OCI-LY3 (cell line): ENCODE results near the gene FIBP.

Experiments used
- H2AFZ ChIP-seq: fragments of 200-600, 300-600 bp; shearing (Covaris generic); 2 replicates; pipeline ENCODE4 v1.6.0; 2014; ENCODE audit warnings: antibody characterized with exemption, low read depth, low read length
- H3K27ac ChIP-seq: fragments of 200-600, 300-600 bp; sonication (generic); 2 replicates; pipeline ENCODE4 v1.5.1; 2014; ENCODE audit warnings: mild to moderate bottlenecking, low read length, moderate library complexity, mixed read lengths
- H3K27me3 ChIP-seq: fragments of 200-600, 300-600 bp; sonication (generic); 2 replicates; pipeline ENCODE4 v1.6.1; 2014; ENCODE audit warnings: low read depth, low read length, mixed read lengths
- H3K36me3 ChIP-seq: fragments of 200-600, 300-600 bp; sonication (generic); replicated peaks from 2 replicates; pipeline ENCODE3; 2014; ENCODE audit warnings: low read depth, low read length, mixed read lengths
- H3K4me1 ChIP-seq: fragments of 300-600, 200-600 bp; sonication (generic); 2 replicates; pipeline ENCODE4 v1.6.1; 2014; ENCODE audit warnings: low read length, mixed read lengths
- H3K4me2 ChIP-seq: fragments of 200-600, 300-600 bp; sonication (generic); 2 replicates; pipeline ENCODE4 v1.6.1; 2014; ENCODE audit warnings: low read length, mixed read lengths
- H3K4me3 ChIP-seq: fragments of 300-600, 200-600 bp; sonication (generic); 2 replicates; pipeline ENCODE4 v1.5.1; 2014; ENCODE audit warnings: antibody characterized with exemption, mild to moderate bottlenecking, low read length, moderate library complexity
- H3K79me2 ChIP-seq: fragments of 300-600, 200-600 bp; shearing (Covaris generic); 2 replicates; pipeline ENCODE4 v1.6.1; 2014; ENCODE audit warnings: mild to moderate bottlenecking, low read length, mixed read lengths
- H3K9ac ChIP-seq: fragments of 300-600, 200-600 bp; shearing (Covaris generic); 2 replicates; pipeline ENCODE4 v1.6.0; 2014; ENCODE audit warnings: mild to moderate bottlenecking, low read length, moderate library complexity
- H3K9me3 ChIP-seq: fragments of 200-600, 300-600 bp; shearing (Covaris generic); 2 replicates; pipeline ENCODE4 v1.6.1; 2014; ENCODE audit warnings: low read length, mixed read lengths; ENCODE audit not compliant: insufficient read depth
- H4K20me1 ChIP-seq: fragments of 200-600, 300-600 bp; sonication (generic); 2 replicates; pipeline ENCODE4 v1.6.1; 2016; ENCODE audit warnings: low read length, mixed read lengths; ENCODE audit not compliant: insufficient read depth
- EZH2phosphoT487 ChIP-seq: fragments of 200-600 bp; shearing (Covaris generic); IDR thresholded peaks from 2 replicates; pipeline ENCODE4 v1.6.1; 2018; ENCODE audit warnings: antibody characterized with exemption, mixed run types, low read depth
- TF ChIP-seq, protein P1 (sequence below): fragments of 200-600, 300-600 bp; sonication (generic); IDR thresholded peaks from 2 replicates; pipeline ENCODE4 v1.5.1; 2014; ENCODE audit warnings: antibody characterized with exemption, low read length, low read depth

The FIBP gene

DNA sequence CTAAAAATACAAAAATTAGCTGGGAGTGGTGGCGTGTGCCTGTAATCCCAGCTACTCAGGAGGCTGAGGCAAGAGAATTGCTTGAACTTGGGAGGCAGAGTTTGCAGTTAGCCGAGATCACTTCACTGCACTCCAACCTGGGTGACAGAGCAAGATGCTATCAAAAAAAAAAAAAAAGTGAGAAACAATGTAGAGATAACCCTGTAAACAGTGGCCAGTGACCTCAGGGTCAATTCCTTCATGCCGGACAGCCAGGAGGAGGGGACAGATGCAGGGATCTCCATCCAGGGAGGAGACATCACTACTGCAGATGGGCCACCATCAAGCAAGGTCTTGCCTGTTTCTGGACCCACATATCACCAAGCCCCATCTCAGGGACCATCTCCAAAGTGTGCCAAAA is 40.5 kb downstream of the FIBP start:
- H3K4me1 ChIP-seq, result no peaks in the 10 kb centered on the region
- TF ChIP-seq, protein P1, sequence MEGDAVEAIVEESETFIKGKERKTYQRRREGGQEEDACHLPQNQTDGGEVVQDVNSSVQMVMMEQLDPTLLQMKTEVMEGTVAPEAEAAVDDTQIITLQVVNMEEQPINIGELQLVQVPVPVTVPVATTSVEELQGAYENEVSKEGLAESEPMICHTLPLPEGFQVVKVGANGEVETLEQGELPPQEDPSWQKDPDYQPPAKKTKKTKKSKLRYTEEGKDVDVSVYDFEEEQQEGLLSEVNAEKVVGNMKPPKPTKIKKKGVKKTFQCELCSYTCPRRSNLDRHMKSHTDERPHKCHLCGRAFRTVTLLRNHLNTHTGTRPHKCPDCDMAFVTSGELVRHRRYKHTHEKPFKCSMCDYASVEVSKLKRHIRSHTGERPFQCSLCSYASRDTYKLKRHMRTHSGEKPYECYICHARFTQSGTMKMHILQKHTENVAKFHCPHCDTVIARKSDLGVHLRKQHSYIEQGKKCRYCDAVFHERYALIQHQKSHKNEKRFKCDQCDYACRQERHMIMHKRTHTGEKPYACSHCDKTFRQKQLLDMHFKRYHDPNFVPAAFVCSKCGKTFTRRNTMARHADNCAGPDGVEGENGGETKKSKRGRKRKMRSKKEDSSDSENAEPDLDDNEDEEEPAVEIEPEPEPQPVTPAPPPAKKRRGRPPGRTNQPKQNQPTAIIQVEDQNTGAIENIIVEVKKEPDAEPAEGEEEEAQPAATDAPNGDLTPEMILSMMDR, result no peak
- no peak for TF ChIP-seq EZH2phosphoT487
- H3K9ac ChIP-seq, result no peak overlapping the region
- H3K27ac ChIP-seq, result no peak overlapping the region
- no peaks in the 10 kb centered on the region for H3K9me3 ChIP-seq
- H3K79me2 ChIP-seq, result no peaks in the 10 kb centered on the region
- H3K4me2 ChIP-seq, result no peak overlapping the region
- no peak overlapping the region for H3K4me3 ChIP-seq
- H3K27me3 ChIP-seq, result 0 out of 2 replicates have a peak, but pooled peaks cover 3% of the 10 kb centered on the region
- H4K20me1 ChIP-seq, result no peaks in the 10 kb centered on the region; the same call in 1 of the 2 replicates
- H3K36me3 ChIP-seq, result peaks cover 19% of the 10 kb centered on the region
- H2AFZ ChIP-seq, result no peak overlapping the region

DNA sequence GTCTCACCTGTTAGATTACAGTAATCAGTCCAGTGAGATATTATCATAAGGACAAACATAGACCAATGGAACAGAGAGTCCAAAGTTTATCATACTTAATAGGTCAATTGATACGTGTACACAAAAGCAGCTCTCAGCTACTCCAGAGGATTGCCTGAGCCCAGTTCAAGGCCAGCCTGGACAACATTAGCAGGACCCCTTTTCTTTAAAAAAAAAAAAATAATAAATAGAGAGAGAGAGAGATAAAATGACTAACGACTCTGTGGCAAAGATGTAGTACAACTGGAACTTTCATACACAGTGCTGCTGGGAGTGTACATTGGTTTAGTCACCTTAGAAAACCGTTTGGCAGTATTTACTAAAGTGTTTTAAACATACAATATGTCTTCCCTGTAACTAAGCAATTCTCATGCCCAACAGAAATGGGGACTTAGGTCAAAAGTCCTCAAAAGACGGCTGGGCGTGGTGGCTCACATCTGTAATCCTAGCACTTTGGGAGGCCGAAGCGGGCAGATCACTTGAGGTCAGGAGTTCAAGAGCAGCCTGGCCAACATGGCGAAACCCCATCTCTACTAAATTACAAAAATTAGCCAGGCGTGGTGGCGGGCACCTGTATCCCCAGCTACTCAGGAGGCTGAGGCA is 43.9 kb downstream of the FIBP start:
- TF ChIP-seq, protein P1, result no peak
- TF ChIP-seq EZH2phosphoT487, result no peak

GRCh38 chr11:65843811-65844210 is 44.5 kb downstream of the FIBP start:
- no peaks in the 10 kb centered on the region for H3K79me2 ChIP-seq
- H3K27ac ChIP-seq, result no peak overlapping the region
- no peak overlapping the region for H2AFZ ChIP-seq
- 0 out of 2 replicates have a peak, but pooled peaks cover 3% of the 10 kb centered on the region for H3K27me3 ChIP-seq
- no peak overlapping the region for H3K4me2 ChIP-seq
- H3K9me3 ChIP-seq, result no peaks in the 10 kb centered on the region
- H4K20me1 ChIP-seq, result no peaks in the 10 kb centered on the region
- no peaks in the 10 kb centered on the region for H3K36me3 ChIP-seq
- H3K4me3 ChIP-seq, result no peak overlapping the region
- H3K9ac ChIP-seq, result no peak overlapping the region
- TF ChIP-seq EZH2phosphoT487, result no peak
- TF ChIP-seq, protein P1, result no peak
- no peaks in the 10 kb centered on the region for H3K4me1 ChIP-seq

More for the DNA sequence above, 43.9 kb downstream of the FIBP start:
- H3K4me2 ChIP-seq, result no peak overlapping the region
- no peaks in the 10 kb centered on the region for H3K9me3 ChIP-seq
- H3K4me1 ChIP-seq, result no peaks in the 10 kb centered on the region
- no peaks in the 10 kb centered on the region for H3K79me2 ChIP-seq
- H3K9ac ChIP-seq, result no peak overlapping the region
- H4K20me1 ChIP-seq, result no peaks in the 10 kb centered on the region
- no peaks in the 10 kb centered on the region for H3K36me3 ChIP-seq
- H3K27ac ChIP-seq, result no peak overlapping the region
- no peak overlapping the region for H3K4me3 ChIP-seq
- no peak overlapping the region for H2AFZ ChIP-seq
- H3K27me3 ChIP-seq, result 0 out of 2 replicates have a peak, but pooled peaks cover 3% of the 10 kb centered on the region

DNA sequence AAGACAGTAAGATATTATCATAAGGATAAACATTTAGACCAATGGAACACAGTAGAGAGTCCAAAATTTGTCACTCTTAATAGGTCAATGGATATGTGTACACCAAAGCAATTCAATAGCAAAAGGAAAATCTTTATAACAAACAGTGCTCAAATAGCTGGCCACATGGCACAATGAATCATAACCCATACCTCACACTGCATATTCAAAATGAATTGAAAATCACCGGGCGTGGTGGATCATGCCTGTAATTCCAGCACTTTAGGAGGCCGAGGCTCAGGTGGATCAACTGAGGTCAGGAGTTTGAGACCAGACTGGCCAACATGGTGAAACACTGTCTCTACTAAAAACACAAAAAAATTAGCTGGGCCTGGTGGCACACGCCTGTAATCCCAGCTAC is 46.1 kb downstream of the FIBP start:
- H3K4me1 ChIP-seq, result no peaks in the 10 kb centered on the region
- no peaks in the 10 kb centered on the region for H3K36me3 ChIP-seq
- H3K9ac ChIP-seq, result no peak overlapping the region
- H4K20me1 ChIP-seq, result no peaks in the 10 kb centered on the region
- H3K4me3 ChIP-seq, result no peak overlapping the region
- H3K4me2 ChIP-seq, result no peak overlapping the region
- H3K27ac ChIP-seq, result no peak overlapping the region
- no peaks in the 10 kb centered on the region for H3K9me3 ChIP-seq
- no peak overlapping the region for H2AFZ ChIP-seq
- no peaks in the 10 kb centered on the region for H3K79me2 ChIP-seq
- no peaks in the 10 kb centered on the region for H3K27me3 ChIP-seq
- TF ChIP-seq, protein P1, result no peak
- no peak for TF ChIP-seq EZH2phosphoT487
